Natural killer cell (primary cell): ENCODE results near the gene TEAD1. TPM values are rescaled to one million over a fixed set of nuclear protein-coding genes. Genes with fewer than 3 reads are reported as not detected.

ENCODE experiments used
- ATAC-seq, 3 donors: fragments of 150-1000 bp in 2 of 3; fragments of 200-7000 bp in 1 of 3; cut with Tn5 transposase; 1 replicate in 1 of 3; 2 replicates in 2 of 3; pipeline ENCODE4 v1.10.0; 2021; ENCODE audit warnings: mild to moderate bottlenecking in 2 of 3, moderate library complexity in 2 of 3
- DNase-seq, 2 donors: peaks; one replicate each; pipeline versions ENCODE4 v3.0.0 to v3.0.0-alpha.2; 2013 to 2021; ENCODE audit warnings: mixed read lengths in 1 of 2
- H3K27ac ChIP-seq: one replicate; pipeline ENCODE4 v1.5.1; 2013; ENCODE audit warnings: mild to moderate bottlenecking, low read length
- H3K27me3 ChIP-seq: one replicate; pipeline ENCODE4 v1.6.1; 2013; ENCODE audit warnings: low read length; ENCODE audit not compliant: control insufficient read depth, insufficient read depth
- H3K36me3 ChIP-seq: one replicate; pipeline ENCODE4 v1.6.1; 2013; ENCODE audit warnings: low read length; ENCODE audit not compliant: control insufficient read depth, insufficient read depth
- H3K4me1 ChIP-seq: one replicate; pipeline ENCODE4 v1.6.1; 2013; ENCODE audit warnings: low read length; ENCODE audit not compliant: control insufficient read depth, insufficient read depth
- H3K4me3 ChIP-seq: one replicate; pipeline ENCODE4 v1.5.1; 2013; ENCODE audit warnings: low read length
- H3K9me3 ChIP-seq: one replicate; pipeline ENCODE4 v1.6.1; 2013; ENCODE audit warnings: low read length; ENCODE audit not compliant: control insufficient read depth, insufficient read depth
- H3K27ac Mint-ChIP-seq, 2 donors: one replicate each; pipeline ENCODE4 v1.8.0; 2022; ENCODE audit warnings: mild to moderate bottlenecking in 2 of 2, mixed read lengths in 2 of 2, moderate library complexity in 1 of 2
- H3K27me3 Mint-ChIP-seq, 2 donors: one replicate each; pipeline ENCODE4 v1.8.0; 2022; ENCODE audit warnings: low read depth in 2 of 2, mixed read lengths in 2 of 2
- H3K36me3 Mint-ChIP-seq: one replicate; pipeline ENCODE4 v1.8.0; 2022; ENCODE audit warnings: mixed read lengths
- H3K4me1 Mint-ChIP-seq, 2 donors: one replicate each; pipeline ENCODE4 v1.8.0; 2022; ENCODE audit warnings: mixed read lengths in 2 of 2
- H3K4me3 Mint-ChIP-seq: one replicate; pipeline ENCODE4 v1.8.0; 2022; ENCODE audit warnings: mild to moderate bottlenecking, moderate library complexity, mixed read lengths
- H3K9me3 Mint-ChIP-seq, 2 donors: one replicate each; pipeline ENCODE4 v1.8.0; 2022; ENCODE audit warnings: mixed read lengths in 2 of 2
- WGBS: methylation state at CpG from one replicate; pipeline ENCODE4 v1.1.7; 2013; ENCODE audit warnings: missing lambda C conversion rate; ENCODE audit not compliant: insufficient coverage; 5-methylcytosine and 5-hydroxymethylcytosine counted together
- intact Hi-C: fragments of 100-400 bp; cut with micrococcal nuclease; formaldehyde crosslinking; loops from one replicate; pipeline ENCODE4 v1.14.2; 2022
- total RNA-seq, 4 donors: library from RNA; stranded (reverse); fragments of 120-200 nt in 1 of 4; gene quantifications; one replicate each; pipeline versions ENCODE4 v1.2.3 to v1.2.4, GENCODE V29; 2013 to 2022
- TF ChIP-seq, protein P1 (sequence below): fragments of 200-600 bp; IDR thresholded peaks from one replicate; pipeline ENCODE4 v1.8.0; 2022; ENCODE audit warnings: antibody characterized with exemption

The TEAD1 gene
- total RNA-seq, 3 donors from 2014 or later (not counting 1 experiment from before 2014, with no cell fraction given), result not detected

DNA sequence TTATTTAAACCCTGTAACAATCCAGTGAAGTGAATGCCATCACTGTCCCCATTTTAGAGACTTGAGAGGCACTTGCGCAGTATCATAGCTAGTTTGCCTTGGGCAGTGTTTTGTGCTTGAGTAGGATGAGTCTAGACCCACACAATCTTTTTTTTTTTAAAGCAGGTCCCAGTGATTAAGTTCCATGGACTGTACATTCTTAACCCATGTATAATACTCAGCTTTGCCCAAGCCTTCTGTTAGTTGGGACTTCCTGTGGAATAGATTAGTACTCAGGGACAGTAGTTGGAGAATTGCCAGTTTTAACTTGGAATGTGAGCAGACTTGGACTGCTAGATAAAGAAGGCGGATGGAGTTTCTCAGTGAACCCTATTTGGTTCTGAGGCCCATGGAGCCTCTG is 226.3 kb downstream of the TEAD1 start:
- no peaks in the 10 kb centered on the region for H3K9me3 ChIP-seq
- 86% methylated on average over 1 of the region's 2 CpGs for WGBS
- H3K27ac ChIP-seq, result no peak overlapping the region
- DNase-seq (no peak), ATAC-seq (no peak)
- no peak overlapping the region for H3K4me3 Mint-ChIP-seq
- H3K36me3 ChIP-seq, result no peaks in the 10 kb centered on the region
- no peaks in the 10 kb centered on the region for H3K9me3 Mint-ChIP-seq
- no peak overlapping the region for H3K27ac Mint-ChIP-seq
- H3K36me3 Mint-ChIP-seq, result no peaks in the 10 kb centered on the region
- H3K4me3 ChIP-seq, result no peak overlapping the region
- no peaks in the 10 kb centered on the region for H3K4me1 ChIP-seq
- peaks cover 18 to 35% of the 10 kb centered on the region in 2 donors for H3K27me3 Mint-ChIP-seq
- no peaks in the 10 kb centered on the region for H3K4me1 Mint-ChIP-seq
- intact Hi-C loops, result no loop called here
- TF ChIP-seq, protein P1, sequence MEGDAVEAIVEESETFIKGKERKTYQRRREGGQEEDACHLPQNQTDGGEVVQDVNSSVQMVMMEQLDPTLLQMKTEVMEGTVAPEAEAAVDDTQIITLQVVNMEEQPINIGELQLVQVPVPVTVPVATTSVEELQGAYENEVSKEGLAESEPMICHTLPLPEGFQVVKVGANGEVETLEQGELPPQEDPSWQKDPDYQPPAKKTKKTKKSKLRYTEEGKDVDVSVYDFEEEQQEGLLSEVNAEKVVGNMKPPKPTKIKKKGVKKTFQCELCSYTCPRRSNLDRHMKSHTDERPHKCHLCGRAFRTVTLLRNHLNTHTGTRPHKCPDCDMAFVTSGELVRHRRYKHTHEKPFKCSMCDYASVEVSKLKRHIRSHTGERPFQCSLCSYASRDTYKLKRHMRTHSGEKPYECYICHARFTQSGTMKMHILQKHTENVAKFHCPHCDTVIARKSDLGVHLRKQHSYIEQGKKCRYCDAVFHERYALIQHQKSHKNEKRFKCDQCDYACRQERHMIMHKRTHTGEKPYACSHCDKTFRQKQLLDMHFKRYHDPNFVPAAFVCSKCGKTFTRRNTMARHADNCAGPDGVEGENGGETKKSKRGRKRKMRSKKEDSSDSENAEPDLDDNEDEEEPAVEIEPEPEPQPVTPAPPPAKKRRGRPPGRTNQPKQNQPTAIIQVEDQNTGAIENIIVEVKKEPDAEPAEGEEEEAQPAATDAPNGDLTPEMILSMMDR, result no peak
- H3K27me3 ChIP-seq, result no peaks in the 10 kb centered on the region

- H3K4me3 Mint-ChIP-seq, result no peak overlapping the region
- Histone ChIP-seq H3K4me3 (no peak overlapping the region), H3K9me3 (no peaks in the 10 kb centered on the region), H3K27me3 (no peaks in the 10 kb centered on the region), H3K36me3 (no peaks in the 10 kb centered on the region), H3K4me1 (no peaks in the 10 kb centered on the region), H3K27ac (no peak overlapping the region)
- H3K4me1 Mint-ChIP-seq, result no peaks in the 10 kb centered on the region
- ATAC-seq, result no peak
- 61% methylated on average over 1 of the region's 1 CpG for WGBS
- DNase-seq, result no peak
- no peaks in the 10 kb centered on the region for H3K36me3 Mint-ChIP-seq
- TF ChIP-seq, protein P1, result no peak
- H3K27ac Mint-ChIP-seq, result no peak overlapping the region
- no peaks in the 10 kb centered on the region for H3K9me3 Mint-ChIP-seq
- intact Hi-C loops, result no loop called here
- H3K27me3 Mint-ChIP-seq, result peaks cover 14 to 32% of the 10 kb centered on the region in 2 donors
Measured at GRCh38 chr11:12901272-12901671, 227.1 kb downstream of the TEAD1 start.

- no peaks in the 10 kb centered on the region for H3K4me1 ChIP-seq
- H3K36me3 Mint-ChIP-seq, result no peaks in the 10 kb centered on the region
- no peak overlapping the region for H3K27ac ChIP-seq
- TF ChIP-seq, protein P1, result no peak
- 89% methylated on average over 7 of the region's 7 CpGs for WGBS
- no peak overlapping the region for H3K4me3 Mint-ChIP-seq
- DNase-seq (no peak), ATAC-seq (no peak)
- H3K9me3 Mint-ChIP-seq, result no peaks in the 10 kb centered on the region
- no peak overlapping the region for H3K4me3 ChIP-seq
- peaks cover 12 to 28% of the 10 kb centered on the region in 2 donors for H3K27me3 Mint-ChIP-seq
- H3K4me1 Mint-ChIP-seq, result no peaks in the 10 kb centered on the region
- H3K36me3 ChIP-seq, result no peaks in the 10 kb centered on the region
- H3K9me3 ChIP-seq, result no peaks in the 10 kb centered on the region
- no peaks in the 10 kb centered on the region for H3K27me3 ChIP-seq
- H3K27ac Mint-ChIP-seq, result no peak overlapping the region
- intact Hi-C loops, result no loop called here
Measured at GRCh38 chr11:12901874-12902481, 227.8 kb downstream of the TEAD1 start.
